Lung (tissue), 12 donors: ENCODE measurements around the gene NACC2. TPM values are rescaled to one million over a fixed set of nuclear protein-coding genes. Genes with fewer than 3 reads are reported as not detected.

Experiments used
- ATAC-seq: fragments of 200-7000 bp; cut with Tn5 transposase; one replicate; pipeline ENCODE4 v1.9.1; 2020; ENCODE audit warnings: moderate number of reproducible peaks; ENCODE audit not compliant: insufficient read depth, low FRiP score
- DNase-seq, 3 donors: peaks; one replicate each; pipeline ENCODE4 v3.0.0-alpha.2; 2013 to 2017
- H3K27ac ChIP-seq, 2 donors: one replicate each; pipeline ENCODE4 v1.5.1; 2013; ENCODE audit warnings: mild to moderate bottlenecking in 2 of 2, moderate library complexity in 2 of 2, control low read depth in 1 of 2, inconsistent platforms in 1 of 2, low read depth in 1 of 2, low read length in 1 of 2
- H3K27me3 ChIP-seq, 3 donors: one replicate each; pipeline ENCODE4 v1.5.1; 2013; ENCODE audit warnings: low read length in 2 of 3; ENCODE audit not compliant: control insufficient read depth in 3 of 3, insufficient read depth in 3 of 3
- H3K36me3 ChIP-seq, 4 donors: one replicate each; pipeline ENCODE4 v1.5.1; 2013; ENCODE audit warnings: low read length in 4 of 4, mild to moderate bottlenecking in 1 of 4, moderate library complexity in 1 of 4; ENCODE audit not compliant: control insufficient read depth in 4 of 4, insufficient read depth in 4 of 4
- H3K4me1 ChIP-seq, 5 donors: one replicate each; pipeline ENCODE4 v1.5.1; 2013; ENCODE audit warnings: low read length in 5 of 5, mild to moderate bottlenecking in 2 of 5, moderate library complexity in 1 of 5; ENCODE audit not compliant: control insufficient read depth in 5 of 5, insufficient read depth in 5 of 5
- H3K4me3 ChIP-seq: one replicate; pipeline ENCODE4 v1.5.1; 2013; ENCODE audit warnings: mild to moderate bottlenecking, control low read depth, moderate library complexity
- H3K9ac ChIP-seq, 2 donors: one replicate each; pipeline ENCODE4 v1.5.1; 2013; ENCODE audit warnings: low read length in 2 of 2, control low read depth in 1 of 2; ENCODE audit not compliant: insufficient read depth in 1 of 2
- H3K9me3 ChIP-seq, 4 donors: one replicate each; pipeline ENCODE4 v1.5.1; 2013; ENCODE audit warnings: low read length in 3 of 4, mild to moderate bottlenecking in 1 of 4, moderate library complexity in 1 of 4; ENCODE audit not compliant: control insufficient read depth in 4 of 4, insufficient read depth in 3 of 4
- WGBS, 2 donors: extraction: QIAGEN DNeasy Blood & Tissue Kit; methylation state at CpG; one replicate each; pipeline ENCODE4 v1.1.7; 2013; 5-methylcytosine and 5-hydroxymethylcytosine counted together
- polyA plus RNA-seq, 2 donors: library from polyadenylated mRNA; stranded (reverse); fragments of 200-250 nt; gene quantifications; one replicate each; pipeline ENCODE4 v1.2.1, GENCODE V29; 2013
- total RNA-seq, 2 donors: library from RNA; depleted of rRNA in 1 of 2; stranded (reverse); fragments of >200 nt in 1 of 2; gene quantifications; one replicate each; pipeline ENCODE4 v1.2.1, GENCODE V29; 2014 to 2021
- TF ChIP-seq, protein P1 (sequence below): IDR thresholded peaks from 2 replicates; pipeline ENCODE4 v1.5.1; 2012; ENCODE audit warnings: mild to moderate bottlenecking; ENCODE audit errors: control extremely low read depth, extremely low read depth
- donor health status: control.
- donor health status: control.
- donor health status: Bipolar disorder and iron deficiency.
- donor health status: healthy.
- donor health status: DM: yes; HTN: yes; CAD: no.

The NACC2 gene
- total and polyA plus RNA-seq, 4 donors, result 5.9 to 32.7 (median 10.5) TPM

DNA sequence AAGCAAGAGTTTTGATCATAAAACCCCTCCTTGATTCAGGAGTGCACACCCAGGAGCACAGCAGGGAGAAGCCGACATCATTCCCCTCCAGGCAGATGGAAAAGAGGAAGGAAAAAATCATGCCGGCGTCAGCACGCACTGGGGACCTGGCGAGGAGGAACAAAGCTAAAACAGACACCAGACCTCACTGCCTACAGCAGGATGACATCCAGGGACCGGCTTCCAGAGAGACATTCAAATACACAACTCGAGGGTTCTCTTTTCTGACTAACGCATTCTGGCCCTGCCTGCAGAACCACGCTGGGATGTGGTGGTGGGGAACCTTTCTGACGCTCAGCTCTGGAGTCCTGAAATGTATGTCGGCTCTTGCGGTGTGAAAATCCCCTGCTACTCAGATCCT lies 136.6 kb downstream of the NACC2 start:
- Histone ChIP-seq H3K4me1 (peaks cover 0 to 14% (median 5%) of the 10 kb centered on the region in 5 donors), H3K27me3 (no peaks in the 10 kb centered on the region), H3K4me3 (no peak overlapping the region), H3K9me3 (no peaks in the 10 kb centered on the region), H3K27ac (no peak overlapping the region), H3K9ac (no peak overlapping the region), H3K36me3 (peaks cover 3 to 12% (median 6%) of the 10 kb centered on the region in 4 donors)
- ATAC-seq (no peak), DNase-seq (no peak)
- TF ChIP-seq, protein P1, sequence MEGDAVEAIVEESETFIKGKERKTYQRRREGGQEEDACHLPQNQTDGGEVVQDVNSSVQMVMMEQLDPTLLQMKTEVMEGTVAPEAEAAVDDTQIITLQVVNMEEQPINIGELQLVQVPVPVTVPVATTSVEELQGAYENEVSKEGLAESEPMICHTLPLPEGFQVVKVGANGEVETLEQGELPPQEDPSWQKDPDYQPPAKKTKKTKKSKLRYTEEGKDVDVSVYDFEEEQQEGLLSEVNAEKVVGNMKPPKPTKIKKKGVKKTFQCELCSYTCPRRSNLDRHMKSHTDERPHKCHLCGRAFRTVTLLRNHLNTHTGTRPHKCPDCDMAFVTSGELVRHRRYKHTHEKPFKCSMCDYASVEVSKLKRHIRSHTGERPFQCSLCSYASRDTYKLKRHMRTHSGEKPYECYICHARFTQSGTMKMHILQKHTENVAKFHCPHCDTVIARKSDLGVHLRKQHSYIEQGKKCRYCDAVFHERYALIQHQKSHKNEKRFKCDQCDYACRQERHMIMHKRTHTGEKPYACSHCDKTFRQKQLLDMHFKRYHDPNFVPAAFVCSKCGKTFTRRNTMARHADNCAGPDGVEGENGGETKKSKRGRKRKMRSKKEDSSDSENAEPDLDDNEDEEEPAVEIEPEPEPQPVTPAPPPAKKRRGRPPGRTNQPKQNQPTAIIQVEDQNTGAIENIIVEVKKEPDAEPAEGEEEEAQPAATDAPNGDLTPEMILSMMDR, result no peak
- 52 to 72% methylated on average over 12 of the region's 12 CpGs for WGBS, 2 donors

DNA sequence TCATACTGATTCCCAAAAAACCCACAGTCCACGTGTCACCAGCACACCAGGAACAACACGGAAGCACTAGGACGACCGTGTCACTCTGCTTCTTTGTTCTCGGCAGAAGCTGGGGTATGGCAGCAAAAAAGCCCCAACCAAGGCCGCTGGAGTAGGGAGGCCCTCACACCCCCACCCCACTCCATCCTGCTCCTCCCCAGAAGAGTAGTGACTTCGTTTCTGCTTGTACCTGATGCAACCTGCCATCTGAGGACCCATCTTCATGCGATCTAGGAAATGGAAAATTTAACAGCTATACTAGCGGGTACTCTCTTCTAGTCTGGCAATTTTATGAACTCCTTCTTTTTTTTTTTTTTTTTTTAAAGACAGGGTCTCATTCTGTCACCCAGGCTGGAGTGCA lies 137.7 kb downstream of the NACC2 start:
- no peaks in the 10 kb centered on the region for H3K27me3 ChIP-seq
- DNase-seq, result no peak
- H3K36me3 ChIP-seq, result peaks cover 4 to 18% (median 9%) of the 10 kb centered on the region in 4 donors
- H3K4me1 ChIP-seq, result peaks cover 0 to 14% (median 5%) of the 10 kb centered on the region in 5 donors
- no peaks in the 10 kb centered on the region for H3K9me3 ChIP-seq
- 89 to 90% methylated on average over 9 of the region's 9 CpGs for WGBS, 2 donors
- TF ChIP-seq, protein P1, result no peak
- no peak for ATAC-seq
- no peak overlapping the region for H3K4me3 ChIP-seq
- H3K27ac ChIP-seq, result no peak overlapping the region
- H3K9ac ChIP-seq, result no peak overlapping the region

DNA sequence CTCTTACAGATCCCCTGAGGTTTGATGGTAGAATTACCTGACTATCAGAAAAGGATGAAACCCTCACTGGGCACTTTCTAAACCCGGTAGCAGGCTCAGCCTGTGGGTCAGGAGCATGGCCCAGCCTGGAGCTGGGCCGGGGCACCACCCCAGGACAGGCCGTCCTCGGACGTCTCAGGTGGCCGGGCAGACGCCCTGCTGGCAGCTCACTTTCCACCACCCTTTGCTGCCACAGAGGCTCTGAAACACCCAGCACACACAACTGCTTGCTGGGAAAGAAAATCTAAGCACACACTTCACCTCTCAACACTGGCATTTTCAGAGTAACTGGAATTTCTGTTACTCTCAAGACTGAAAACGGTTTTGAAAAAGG lies 138.3 kb downstream of the NACC2 start:
- H3K27me3 ChIP-seq, result no peaks in the 10 kb centered on the region
- peaks cover 4 to 24% (median 14%) of the 10 kb centered on the region in 4 donors for H3K36me3 ChIP-seq
- H3K4me3 ChIP-seq, result no peak overlapping the region
- no peak for ATAC-seq
- TF ChIP-seq, protein P1, result no peak
- no peak overlapping the region for H3K9ac ChIP-seq
- WGBS, 2 donors, result 87 to 92% methylated on average over 8 of the region's 8 CpGs
- no peak overlapping the region for H3K27ac ChIP-seq
- peak in 1 of 3 donors; percentile 36 for DNase-seq
- H3K9me3 ChIP-seq, result no peaks in the 10 kb centered on the region
- peaks cover 0 to 14% (median 5%) of the 10 kb centered on the region in 5 donors for H3K4me1 ChIP-seq

Other genes with a start within 250 kb of the NACC2 start
- gene CAMSAP1, start 187.7 kb downstream of the NACC2 start, total RNA-seq, result 10 to 100 TPM; 21.1 to 29.8 TPM
- 1 to 10 TPM; 5.0 to 9.1 TPM for gene CAMSAP1, start 187.7 kb downstream of the NACC2 start, polyA plus RNA-seq
- gene UBAC1, start 133.9 kb downstream of the NACC2 start, total RNA-seq, result 10 to 100 TPM; 39.2 to 49.5 TPM
- 10 to 100 TPM; 37.8 to 40.1 TPM for gene UBAC1, start 133.9 kb downstream of the NACC2 start, polyA plus RNA-seq
- 10 to 100 TPM; 13.0 to 47.9 TPM for gene TMEM250, start 23.6 kb upstream of the NACC2 start, total RNA-seq
- 10 to 100 TPM; 18.6 to 35.8 TPM for gene TMEM250, start 23.6 kb upstream of the NACC2 start, polyA plus RNA-seq
- gene LHX3, start 109.8 kb upstream of the NACC2 start, total RNA-seq, result not detected
- gene LHX3, start 109.8 kb upstream of the NACC2 start, polyA plus RNA-seq, result not detected
- gene QSOX2, start 150.5 kb upstream of the NACC2 start, total RNA-seq, result 10 to 100 TPM; 10.4 to 12.2 TPM
- 10 to 100 TPM in 1 of 2 donors, 1 to 10 TPM in 1; 4.9 to 10.3 TPM for gene QSOX2, start 150.5 kb upstream of the NACC2 start, polyA plus RNA-seq
- 10 to 100 TPM; 11.4 to 16.8 TPM for gene CCDC187, start 208.8 kb upstream of the NACC2 start, total RNA-seq
- 1 to 10 TPM; 2.0 to 2.1 TPM for gene CCDC187, start 208.8 kb upstream of the NACC2 start, polyA plus RNA-seq
- gene GPSM1, start 232.2 kb upstream of the NACC2 start, total RNA-seq, result 10 to 100 TPM; 28.5 to 41.6 TPM
- 10 to 100 TPM; 12.6 to 16.8 TPM for gene GPSM1, start 232.2 kb upstream of the NACC2 start, polyA plus RNA-seq